Neural cell (in vitro differentiated cells): ENCODE results near the gene OR4D1. TPM values are rescaled to one million over a fixed set of nuclear protein-coding genes. Genes with fewer than 3 reads are reported as not detected.
"Not testable (repeated sequence)": the region's sequence is repeated elsewhere in the genome, so short reads cannot be mapped to it uniquely, and the experiment has no call there.

Experiments
- H2AFZ ChIP-seq: fragments of 200-600, 300-800 bp; sonication (generic), shearing (Covaris generic); 2 replicates; pipeline ENCODE4 v1.6.0; 2014; ENCODE audit warnings: low read depth, mild to moderate bottlenecking, antibody characterized with exemption, low read length, moderate library complexity
- H3F3A ChIP-seq: fragments of 200-600 bp; shearing (Covaris generic); 2 replicates; pipeline ENCODE4 v1.6.1; 2016; ENCODE audit warnings: mild to moderate bottlenecking, moderate library complexity, mixed read lengths, antibody characterized with exemption, low read length; ENCODE audit not compliant: insufficient read depth, poor library complexity, severe bottlenecking
- H3K27ac ChIP-seq: fragments of 200-600, 300-800 bp; sonication (generic), shearing (Covaris generic); 2 replicates; pipeline ENCODE4 v1.5.1; 2014; ENCODE audit warnings: mild to moderate bottlenecking, low read length, moderate library complexity
- H3K27me3 ChIP-seq: fragments of 300-800, 200-600 bp; sonication (generic), shearing (Covaris generic); 2 replicates; pipeline ENCODE4 v1.6.0; 2014; ENCODE audit warnings: mild to moderate bottlenecking, low read depth, low read length, moderate library complexity; ENCODE audit not compliant: insufficient read depth
- H3K36me3 ChIP-seq: fragments of 300-800, 200-600 bp; sonication (generic), shearing (Covaris generic); 2 replicates; pipeline ENCODE4 v1.5.1; 2014; ENCODE audit warnings: mild to moderate bottlenecking, antibody characterized with exemption, low read length, moderate library complexity; ENCODE audit not compliant: insufficient read depth
- H3K4me2 ChIP-seq: fragments of 300-800, 200-600 bp; sonication (generic), shearing (Covaris generic); 2 replicates; pipeline ENCODE4 v1.6.0; 2014; ENCODE audit warnings: mild to moderate bottlenecking, low read length
- H3K4me3 ChIP-seq: fragments of 300-800, 200-600 bp; sonication (generic), shearing (Covaris generic); 2 replicates; pipeline ENCODE4 v1.5.1; 2014; ENCODE audit warnings: mild to moderate bottlenecking, low read length, moderate library complexity
- H3K79me2 ChIP-seq: fragments of 200-600 bp; shearing (Covaris generic); replicated peaks from 2 replicates; pipeline ENCODE4 v1.6.0; 2014; ENCODE audit warnings: mild to moderate bottlenecking, low read length, moderate library complexity; ENCODE audit not compliant: insufficient read depth
- H3K9ac ChIP-seq: fragments of 300-800, 200-600 bp; sonication (generic), shearing (Covaris generic); 2 replicates; pipeline ENCODE4 v1.6.1; 2016; ENCODE audit warnings: mild to moderate bottlenecking, low read length, mixed read lengths
- H3K9me2 ChIP-seq: fragments of 200-600 bp; shearing (Covaris generic); 2 replicates; pipeline ENCODE4 v1.6.1; 2016; ENCODE audit warnings: mild to moderate bottlenecking, low read length, mixed read lengths; ENCODE audit not compliant: insufficient read depth
- H3K9me3 ChIP-seq: fragments of 200-600, 300-800 bp; sonication (generic), shearing (Covaris generic); 2 replicates; pipeline ENCODE4 v1.6.1; 2016; ENCODE audit warnings: mild to moderate bottlenecking, mixed run types, low read length, moderate library complexity, mixed read lengths
- H4K20me1 ChIP-seq: fragments of 200-600 bp; shearing (Covaris generic); 2 replicates; pipeline ENCODE4 v1.6.1; 2016; ENCODE audit warnings: mild to moderate bottlenecking, mixed run types; ENCODE audit not compliant: insufficient read depth
- EP300 ChIP-seq: fragments of 450-650 bp; conservative IDR thresholded peaks from 2 replicates; pipeline ENCODE4 v1.6.1; 2014; ENCODE audit warnings: antibody characterized with exemption, mild to moderate bottlenecking, moderate library complexity; ENCODE audit not compliant: poor library complexity, severe bottlenecking
- EZH2 ChIP-seq: fragments of 200-600, 300-800 bp; shearing (Covaris generic), sonication (generic); IDR thresholded peaks from 2 replicates; pipeline ENCODE4 v1.6.1; 2014; ENCODE audit warnings: antibody characterized with exemption, low read length, borderline replicate concordance, mild to moderate bottlenecking; ENCODE audit not compliant: insufficient read depth, poor library complexity, severe bottlenecking
- MXI1 ChIP-seq: fragments of 450-650 bp; conservative IDR thresholded peaks from 2 replicates; pipeline ENCODE4 v1.6.1; 2014; ENCODE audit warnings: antibody characterized with exemption, mild to moderate bottlenecking; ENCODE audit not compliant: poor library complexity, severe bottlenecking
- POLR2AphosphoS5 ChIP-seq: IDR thresholded peaks from 2 replicates; pipeline ENCODE4 v1.6.1; 2012
- RAD21 ChIP-seq: fragments of 450-650 bp; conservative IDR thresholded peaks from 2 replicates; pipeline ENCODE4 v1.6.1; 2014; ENCODE audit warnings: antibody characterized with exemption, mild to moderate bottlenecking, moderate library complexity
- SMC3 ChIP-seq: fragments of 450-650 bp; conservative IDR thresholded peaks from 2 replicates; pipeline ENCODE4 v1.6.1; 2014; ENCODE audit warnings: antibody characterized with exemption, mild to moderate bottlenecking, moderate library complexity; ENCODE audit not compliant: poor library complexity
- TAF1 ChIP-seq: IDR thresholded peaks from 2 replicates; pipeline ENCODE4 v1.6.1; 2012; ENCODE audit warnings: low read depth
- polyA minus RNA-seq: library from RNA; depleted of rRNA, polyadenylated mRNA; stranded (reverse); fragments of >200 nt; gene quantifications from 2 replicates; pipeline ENCODE4 v1.2.3, GENCODE V29; 2014
- polyA plus RNA-seq: library from polyadenylated mRNA; depleted of rRNA; stranded (reverse); fragments of >200 nt; gene quantifications from 2 replicates; pipeline ENCODE4 v1.2.3, GENCODE V29; 2014
- TF ChIP-seq, protein P1 (sequence below): IDR thresholded peaks from 2 replicates; pipeline ENCODE4 v1.6.1; 2012; ENCODE audit warnings: borderline replicate concordance
- TF ChIP-seq, protein P2 (sequence below): fragments of 450-650 bp; IDR thresholded peaks from 2 replicates; pipeline ENCODE4 v1.5.1; 2014; ENCODE audit warnings: antibody characterized with exemption, mild to moderate bottlenecking, moderate library complexity; ENCODE audit not compliant: poor library complexity, severe bottlenecking

The OR4D1 gene
- polyA plus RNA-seq (not detected in 2 replicates), polyA minus RNA-seq (0.12 TPM in 1 of 2 replicates, not detected in the other)

GRCh38 chr17:58147930-58148434, at the start of gene OR4D1:
OR4D1 (plus strand) TSS chr17:58148384; CDS start chr17:58155154, 6,770 bp downstream.
- Histone ChIP-seq H3K9me3 (peaks cover 4% of the 10 kb centered on the region), H3K36me3 (no peaks in the 10 kb centered on the region), H3K27me3 (peaks cover 25% of the 10 kb centered on the region), H2AFZ (no peak within 1 kb of the TSS), H3K4me3 (no peak within 1 kb of the TSS), H3K79me2 (no peaks in the 10 kb centered on the region), H3F3A (no peaks in the 10 kb centered on the region), H3K27ac (no peak within 1 kb of the TSS), H3K9ac (no peak within 1 kb of the TSS), H4K20me1 (no peaks in the 10 kb centered on the region), H3K9me2 (no peaks in the 10 kb centered on the region), H3K4me2 (no peak within 1 kb of the TSS)
- TF ChIP-seq POLR2AphosphoS5 (no peak), SMC3 (no peak), EZH2 (no peak), EP300 (no peak), TAF1 (no peak), MXI1 (no peak), RAD21 (no peak)
- TF ChIP-seq, protein P1, sequence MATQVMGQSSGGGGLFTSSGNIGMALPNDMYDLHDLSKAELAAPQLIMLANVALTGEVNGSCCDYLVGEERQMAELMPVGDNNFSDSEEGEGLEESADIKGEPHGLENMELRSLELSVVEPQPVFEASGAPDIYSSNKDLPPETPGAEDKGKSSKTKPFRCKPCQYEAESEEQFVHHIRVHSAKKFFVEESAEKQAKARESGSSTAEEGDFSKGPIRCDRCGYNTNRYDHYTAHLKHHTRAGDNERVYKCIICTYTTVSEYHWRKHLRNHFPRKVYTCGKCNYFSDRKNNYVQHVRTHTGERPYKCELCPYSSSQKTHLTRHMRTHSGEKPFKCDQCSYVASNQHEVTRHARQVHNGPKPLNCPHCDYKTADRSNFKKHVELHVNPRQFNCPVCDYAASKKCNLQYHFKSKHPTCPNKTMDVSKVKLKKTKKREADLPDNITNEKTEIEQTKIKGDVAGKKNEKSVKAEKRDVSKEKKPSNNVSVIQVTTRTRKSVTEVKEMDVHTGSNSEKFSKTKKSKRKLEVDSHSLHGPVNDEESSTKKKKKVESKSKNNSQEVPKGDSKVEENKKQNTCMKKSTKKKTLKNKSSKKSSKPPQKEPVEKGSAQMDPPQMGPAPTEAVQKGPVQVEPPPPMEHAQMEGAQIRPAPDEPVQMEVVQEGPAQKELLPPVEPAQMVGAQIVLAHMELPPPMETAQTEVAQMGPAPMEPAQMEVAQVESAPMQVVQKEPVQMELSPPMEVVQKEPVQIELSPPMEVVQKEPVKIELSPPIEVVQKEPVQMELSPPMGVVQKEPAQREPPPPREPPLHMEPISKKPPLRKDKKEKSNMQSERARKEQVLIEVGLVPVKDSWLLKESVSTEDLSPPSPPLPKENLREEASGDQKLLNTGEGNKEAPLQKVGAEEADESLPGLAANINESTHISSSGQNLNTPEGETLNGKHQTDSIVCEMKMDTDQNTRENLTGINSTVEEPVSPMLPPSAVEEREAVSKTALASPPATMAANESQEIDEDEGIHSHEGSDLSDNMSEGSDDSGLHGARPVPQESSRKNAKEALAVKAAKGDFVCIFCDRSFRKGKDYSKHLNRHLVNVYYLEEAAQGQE, result no peak
- TF ChIP-seq, protein P2, sequence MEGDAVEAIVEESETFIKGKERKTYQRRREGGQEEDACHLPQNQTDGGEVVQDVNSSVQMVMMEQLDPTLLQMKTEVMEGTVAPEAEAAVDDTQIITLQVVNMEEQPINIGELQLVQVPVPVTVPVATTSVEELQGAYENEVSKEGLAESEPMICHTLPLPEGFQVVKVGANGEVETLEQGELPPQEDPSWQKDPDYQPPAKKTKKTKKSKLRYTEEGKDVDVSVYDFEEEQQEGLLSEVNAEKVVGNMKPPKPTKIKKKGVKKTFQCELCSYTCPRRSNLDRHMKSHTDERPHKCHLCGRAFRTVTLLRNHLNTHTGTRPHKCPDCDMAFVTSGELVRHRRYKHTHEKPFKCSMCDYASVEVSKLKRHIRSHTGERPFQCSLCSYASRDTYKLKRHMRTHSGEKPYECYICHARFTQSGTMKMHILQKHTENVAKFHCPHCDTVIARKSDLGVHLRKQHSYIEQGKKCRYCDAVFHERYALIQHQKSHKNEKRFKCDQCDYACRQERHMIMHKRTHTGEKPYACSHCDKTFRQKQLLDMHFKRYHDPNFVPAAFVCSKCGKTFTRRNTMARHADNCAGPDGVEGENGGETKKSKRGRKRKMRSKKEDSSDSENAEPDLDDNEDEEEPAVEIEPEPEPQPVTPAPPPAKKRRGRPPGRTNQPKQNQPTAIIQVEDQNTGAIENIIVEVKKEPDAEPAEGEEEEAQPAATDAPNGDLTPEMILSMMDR, result no peak

GRCh38 chr17:58100506-58100905, 47.7 kb upstream of the OR4D1 start:
- TF ChIP-seq POLR2AphosphoS5 (no peak), EZH2 (no peak), TAF1 (no peak), RAD21 (no peak)
- TF ChIP-seq, protein P1, result no peak
- no peaks in the 10 kb centered on the region for H3K79me2 ChIP-seq
- no peaks in the 10 kb centered on the region for H3K27me3 ChIP-seq
- no peak overlapping the region for H3K4me3 ChIP-seq
- no peaks in the 10 kb centered on the region for H4K20me1 ChIP-seq
- no peak overlapping the region for H3K9ac ChIP-seq
- H2AFZ ChIP-seq, result no peak overlapping the region
- no peaks in the 10 kb centered on the region for H3F3A ChIP-seq
- H3K27ac ChIP-seq, result no peak overlapping the region
- H3K9me3 ChIP-seq, result no peaks in the 10 kb centered on the region
- no peaks in the 10 kb centered on the region for H3K36me3 ChIP-seq
- no peak overlapping the region for H3K4me2 ChIP-seq
- no peaks in the 10 kb centered on the region for H3K9me2 ChIP-seq

GRCh38 chr17:58101898-58102297, 46.3 kb upstream of the OR4D1 start:
- H3K79me2 ChIP-seq, H3K27me3 ChIP-seq, H3K4me2 ChIP-seq, H3K4me3 ChIP-seq, H3K27ac ChIP-seq, H3K36me3 ChIP-seq, H3K9me2 ChIP-seq, H3K9me3 ChIP-seq, H3F3A ChIP-seq, H4K20me1 ChIP-seq, H3K9ac ChIP-seq, H2AFZ ChIP-seq: not testable (repeated sequence)
